ENCODE results near the gene EDA. TPM values are rescaled to one million over a fixed set of nuclear protein-coding genes. Genes with fewer than 3 reads are reported as not detected.
"Not testable (repeated sequence)": the region's sequence is repeated elsewhere in the genome, so short reads cannot be mapped to it uniquely, and the experiment has no call there.

The EDA gene
- total RNA-seq, 2 donors from 2014 or later, result 2.3 TPM

DNA sequence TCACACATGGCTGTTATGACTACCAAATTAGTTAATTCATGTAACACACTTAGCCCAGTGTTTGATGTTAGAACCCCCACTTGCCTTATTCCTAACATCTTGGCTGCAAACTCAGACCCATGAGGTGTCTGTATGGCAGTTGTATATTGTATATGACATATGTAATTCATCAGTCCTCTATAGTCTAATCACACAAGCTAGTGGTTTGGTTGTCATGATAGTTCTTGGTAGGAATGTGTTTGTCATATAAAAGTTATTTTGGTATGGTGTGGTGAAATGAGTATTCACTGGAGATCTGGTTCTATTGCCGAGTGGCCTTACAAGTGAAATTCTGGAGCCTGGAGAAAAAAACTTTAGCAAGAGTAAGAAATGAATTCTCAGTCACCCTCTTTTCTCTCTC, 284.6 kb downstream of the EDA start:
- ATAC-seq, result no peak
- DNase-seq, result no peak
- intact Hi-C loops (cut with DNase I, micrococcal nuclease), result no loop called here

- no peak for ATAC-seq
- no peak for DNase-seq
- intact Hi-C loops (cut with DNase I, micrococcal nuclease), result no loop called here
Observed at GRCh38 chrX:69906447-69906846, 290.5 kb downstream of the EDA start.

- no peak for DNase-seq
- ATAC-seq, result no peak
- intact Hi-C loops (cut with DNase I, micrococcal nuclease), result no loop called here
Observed at GRCh38 chrX:69914781-69915180, 298.9 kb downstream of the EDA start.

GRCh38 chrX:69919749-69920148, 303.8 kb downstream of the EDA start:
- intact Hi-C loops (cut with DNase I, micrococcal nuclease), result no loop called here
- DNase-seq, result no peak
- no peak for ATAC-seq

GRCh38 chrX:69932323-69932722, 316.4 kb downstream of the EDA start:
- no peak for DNase-seq
- ATAC-seq, result no peak
- intact Hi-C loops (cut with DNase I, micrococcal nuclease), result no loop called here

DNA sequence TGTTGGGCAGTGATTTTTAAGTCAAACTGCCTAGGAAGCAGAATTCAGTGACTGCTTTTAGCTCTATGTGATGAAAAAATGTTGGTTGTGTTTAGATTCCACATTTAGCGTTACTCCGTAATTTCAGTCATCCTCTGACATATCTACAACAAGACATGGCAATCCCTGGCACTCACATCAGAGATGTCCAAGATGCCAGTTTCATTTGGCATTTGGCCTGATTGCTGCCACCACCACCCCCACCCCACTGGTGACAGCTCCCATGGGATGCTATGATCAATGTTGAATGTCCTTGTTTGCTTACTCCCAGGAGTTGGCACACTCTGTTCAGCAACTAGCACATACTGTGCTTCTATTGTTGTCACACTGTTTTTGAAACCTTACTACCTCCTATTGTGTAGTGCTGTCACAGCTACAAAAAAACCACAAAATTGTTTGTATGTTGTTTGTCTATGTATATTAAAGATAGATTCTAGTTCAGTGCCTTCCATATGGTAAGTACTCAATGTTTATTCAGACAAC, 332.4 kb downstream of the EDA start:
- intact Hi-C loops (cut with DNase I, micrococcal nuclease), result no loop called here
- ATAC-seq, result no peak
- no peak for DNase-seq

DNA sequence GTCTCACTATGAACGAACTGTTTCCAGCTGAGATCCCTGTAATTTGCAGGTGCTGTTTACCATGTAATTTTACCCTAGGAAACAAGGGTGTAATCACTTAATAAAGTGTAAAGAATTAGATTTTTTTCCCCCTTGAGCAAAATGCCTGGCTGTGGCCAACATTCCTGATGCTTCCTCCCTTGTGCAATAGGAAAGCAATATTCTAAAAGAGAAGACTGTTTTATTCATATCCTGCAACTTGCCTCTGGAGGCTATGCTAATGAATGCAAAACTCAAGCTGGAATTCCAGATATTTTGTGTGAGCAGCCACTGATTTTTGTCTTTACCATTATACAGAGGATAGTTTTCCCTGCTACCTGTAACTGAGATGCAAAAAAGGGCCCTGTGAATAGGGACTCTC, 335.8 kb downstream of the EDA start:
- DNase-seq (no peak), ATAC-seq (no peak)
- intact Hi-C loops (cut with DNase I, micrococcal nuclease), result no loop called here

DNA sequence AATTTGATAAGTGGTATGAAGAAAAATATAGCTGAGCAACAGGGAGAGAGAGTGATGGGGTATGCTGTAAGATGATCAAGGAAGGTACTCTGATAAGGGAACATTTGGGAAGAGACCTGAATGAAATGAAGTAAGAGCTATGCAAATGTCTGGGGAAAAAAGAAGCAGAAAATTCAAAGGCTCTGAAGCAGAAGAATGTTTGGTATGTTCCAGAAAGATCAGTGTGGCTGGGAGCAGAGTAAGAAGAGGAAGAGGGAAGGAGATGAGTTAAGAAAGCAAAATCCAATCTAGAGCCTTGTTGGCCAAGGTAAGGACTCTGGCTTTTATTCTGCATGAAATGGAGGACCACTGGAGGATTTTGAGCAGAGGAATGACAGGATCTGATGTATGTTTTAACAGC, 343.8 kb downstream of the EDA start:
- no peak for ATAC-seq
- intact Hi-C loops (cut with DNase I, micrococcal nuclease), result no loop called here
- DNase-seq, result no peak

- no peak for DNase-seq
- no peak for ATAC-seq
- intact Hi-C loops (cut with DNase I, micrococcal nuclease), result no loop called here
Observed at GRCh38 chrX:69961365-69962072, 345.6 kb downstream of the EDA start.

- ATAC-seq, result no peak
- intact Hi-C loops (cut with DNase I, micrococcal nuclease), result no loop called here
- no peak for DNase-seq
Observed at GRCh38 chrX:69968950-69969349, 353.0 kb downstream of the EDA start.

GRCh38 chrX:69969460-69969859, 353.5 kb downstream of the EDA start:
- intact Hi-C loops (cut with DNase I, micrococcal nuclease), result no loop called here
- no peak for DNase-seq
- ATAC-seq, result no peak

DNA sequence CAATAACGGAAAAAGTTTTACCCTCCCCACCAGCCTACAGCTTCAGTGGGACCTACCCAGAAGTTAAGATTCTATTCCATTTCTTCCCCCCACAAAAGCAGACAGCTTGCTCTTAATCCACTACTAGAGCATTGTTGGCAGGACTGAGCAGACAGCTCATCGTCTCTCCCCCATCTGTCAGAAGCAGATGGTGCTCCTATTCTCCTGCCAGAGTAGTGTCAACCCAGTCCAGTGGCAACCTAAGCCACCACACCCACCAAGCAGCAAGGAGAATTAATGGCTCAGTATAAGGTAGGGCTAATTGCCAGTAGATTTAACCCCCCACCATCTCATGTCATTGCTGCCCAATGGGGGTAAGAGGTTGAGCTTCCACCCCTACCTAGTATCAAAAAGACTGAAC, 371.8 kb downstream of the EDA start:
- no peak for ATAC-seq
- no peak for DNase-seq
- intact Hi-C loops (cut with DNase I, micrococcal nuclease), result no loop called here

DNA sequence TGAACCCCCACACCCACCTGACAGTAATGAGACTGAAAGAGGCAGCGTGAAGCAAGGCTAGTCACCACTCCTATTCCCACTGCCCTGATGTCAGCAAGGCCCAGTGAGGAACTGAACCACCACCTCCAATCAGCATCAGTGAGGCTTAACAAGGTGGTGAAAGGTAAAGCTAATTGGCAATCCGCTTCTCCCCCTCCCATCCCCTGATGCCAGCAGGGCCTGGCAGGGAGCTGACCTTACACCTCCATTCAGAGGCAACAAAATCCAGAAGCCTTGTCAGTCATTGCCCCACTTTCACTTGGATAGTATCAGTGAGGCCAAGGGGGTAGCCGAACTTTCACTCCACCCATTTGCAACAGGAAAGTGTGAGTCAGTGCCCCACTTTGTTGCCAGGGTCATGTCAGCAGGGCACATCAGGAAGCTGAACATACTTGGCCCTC, 373.1 kb downstream of the EDA start:
- intact Hi-C loops (cut with DNase I, micrococcal nuclease), result no loop called here
- DNase-seq (no peak), ATAC-seq (no peak)

DNA sequence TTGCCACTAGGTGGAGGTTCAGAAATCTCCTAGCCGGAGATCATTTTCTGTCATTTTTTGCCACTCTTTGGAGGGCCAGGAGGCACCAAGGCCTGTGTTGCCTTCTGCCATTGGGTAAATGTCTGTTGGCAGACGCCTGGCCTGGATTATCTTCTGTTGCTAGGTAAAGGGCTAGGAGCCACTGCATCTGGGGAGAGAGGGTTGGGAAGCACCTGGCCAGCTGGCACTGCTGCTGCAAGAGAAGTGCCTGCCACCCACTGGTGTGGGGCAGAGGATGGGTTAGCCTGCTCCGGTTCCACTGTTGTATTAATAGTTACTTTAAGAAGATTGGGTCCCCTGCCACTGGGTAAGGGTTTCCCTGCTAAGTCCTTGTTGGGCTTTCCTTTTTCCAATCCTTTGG, 375.8 kb downstream of the EDA start:
- DNase-seq (no peak), ATAC-seq (no peak)
- intact Hi-C loops (cut with DNase I, micrococcal nuclease), result no loop called here

DNA sequence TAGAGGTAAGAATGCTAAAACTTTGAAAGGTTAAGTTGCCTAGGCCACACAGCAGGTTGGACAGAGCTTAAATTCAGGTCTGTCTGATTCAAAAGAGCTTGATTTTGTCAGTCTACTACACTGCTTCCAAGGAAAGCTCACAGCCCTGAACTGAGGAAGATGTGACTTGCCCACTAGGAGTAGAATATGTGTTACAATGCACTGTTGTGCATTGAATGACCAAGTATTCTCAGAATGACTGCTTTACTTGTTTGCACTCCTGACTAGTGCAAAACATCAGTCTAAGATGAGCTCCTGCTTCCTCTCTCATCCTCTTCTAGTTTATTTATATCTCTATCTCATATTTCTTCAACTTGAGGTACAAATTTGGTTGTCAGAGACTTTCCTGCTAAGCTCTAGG, 377.6 kb downstream of the EDA start:
- DNase-seq (no peak), ATAC-seq (no peak)
- intact Hi-C loops (cut with DNase I, micrococcal nuclease), result no loop called here

- no peak for DNase-seq
- ATAC-seq, result no peak
- intact Hi-C loops (cut with DNase I, micrococcal nuclease), result no loop called here
Observed at GRCh38 chrX:69995362-69996112, 379.6 kb downstream of the EDA start.

- no peak for DNase-seq
- intact Hi-C loops (cut with DNase I, micrococcal nuclease), result no loop called here
- ATAC-seq, result no peak
Observed at GRCh38 chrX:69996113-69996468, 380.2 kb downstream of the EDA start.

DNA sequence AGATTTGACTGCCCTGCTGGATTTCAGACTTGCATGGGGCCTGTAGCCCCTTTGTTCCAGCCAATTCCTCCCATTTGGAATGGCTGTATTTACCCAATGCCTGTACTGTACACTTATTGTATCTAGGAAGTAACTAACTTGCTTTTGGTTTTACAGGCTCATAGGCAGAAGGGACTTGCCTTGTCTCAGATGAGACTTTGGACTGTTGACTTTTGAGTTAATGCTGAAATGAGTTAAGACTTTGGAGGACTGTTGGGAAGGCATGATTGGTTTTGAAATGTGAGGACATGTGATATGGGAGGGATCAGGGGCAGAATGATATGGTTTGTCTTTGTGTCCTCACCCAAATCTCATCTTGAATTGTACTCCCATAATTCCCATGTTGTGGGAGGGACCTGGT, 382.4 kb downstream of the EDA start:
- ATAC-seq; intact Hi-C loops (cut with DNase I, micrococcal nuclease); DNase-seq: not testable (repeated sequence)

- ATAC-seq, result no peak
- no peak for DNase-seq
- intact Hi-C loops (cut with DNase I, micrococcal nuclease), result no loop called here
Observed at GRCh38 chrX:70001269-70001668, 385.4 kb downstream of the EDA start.

DNA sequence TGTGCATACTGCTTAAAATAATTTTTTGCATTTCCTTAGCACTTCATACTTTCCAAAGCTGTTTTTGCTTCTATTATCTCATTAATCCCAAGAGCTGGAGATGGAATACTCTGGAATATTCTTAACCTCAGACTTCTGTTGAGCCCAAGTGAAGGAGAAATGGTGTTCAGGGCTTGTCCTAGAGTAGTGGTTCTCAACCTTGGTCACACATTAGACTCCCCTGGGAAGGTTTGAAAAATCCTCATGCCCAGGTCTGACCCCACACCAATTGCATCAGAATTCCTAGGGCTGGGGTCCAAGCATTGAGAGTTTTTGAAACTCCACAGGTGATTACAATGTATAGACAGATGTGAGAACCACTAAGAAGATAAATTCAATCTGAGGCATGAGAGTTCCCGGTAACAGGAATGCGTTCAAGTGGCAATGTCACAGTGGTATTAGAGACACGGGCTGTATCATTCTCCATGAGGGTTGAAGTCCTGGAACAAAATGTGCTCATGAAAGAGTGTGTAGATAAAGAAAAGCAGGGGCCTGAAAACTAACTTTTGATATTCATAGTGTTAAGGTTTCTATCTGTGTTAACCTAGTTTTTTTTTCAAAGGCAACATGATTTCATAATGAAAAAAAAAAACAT, 385.9 kb downstream of the EDA start:
- DNase-seq, result no peak
- intact Hi-C loops (cut with DNase I, micrococcal nuclease), result no loop called here
- ATAC-seq, result no peak
